T-helper 2 cell (primary cell): ENCODE measurements around the gene GUCD1.

Experiments used
- DNase-seq, 5 experiments: peaks; one replicate each; pipeline versions ENCODE4 v3.0.0 to v3.0.0-alpha.2; 2012 to 2022

Gene GUCD1

DNA sequence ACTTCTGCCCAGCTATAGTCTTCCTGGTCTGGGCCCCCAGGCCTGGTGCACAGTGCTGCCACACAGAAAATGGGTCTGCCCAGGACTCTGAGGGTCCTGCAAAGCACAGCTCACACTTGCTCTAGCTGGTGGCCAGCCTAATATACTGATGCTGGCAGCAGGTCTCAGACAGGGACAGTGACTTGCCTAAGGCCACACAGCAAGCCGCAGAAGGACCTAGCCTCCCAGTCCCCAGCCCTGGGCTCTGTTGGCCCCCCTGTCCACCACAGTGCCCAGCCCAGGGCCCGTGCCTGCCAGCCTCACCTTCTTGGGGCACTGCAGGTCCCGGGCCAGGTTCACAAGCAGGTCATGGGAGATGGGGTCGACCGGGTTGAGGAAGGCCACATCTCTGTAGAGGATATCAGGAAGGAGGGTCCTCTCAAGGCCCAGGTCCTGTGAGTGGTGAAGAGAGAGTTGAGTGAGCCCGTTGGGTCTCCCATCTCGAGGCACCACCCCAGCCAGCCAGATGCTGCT is 34.6 kb upstream of the GUCD1 start:
- no peak for DNase-seq

DNA sequence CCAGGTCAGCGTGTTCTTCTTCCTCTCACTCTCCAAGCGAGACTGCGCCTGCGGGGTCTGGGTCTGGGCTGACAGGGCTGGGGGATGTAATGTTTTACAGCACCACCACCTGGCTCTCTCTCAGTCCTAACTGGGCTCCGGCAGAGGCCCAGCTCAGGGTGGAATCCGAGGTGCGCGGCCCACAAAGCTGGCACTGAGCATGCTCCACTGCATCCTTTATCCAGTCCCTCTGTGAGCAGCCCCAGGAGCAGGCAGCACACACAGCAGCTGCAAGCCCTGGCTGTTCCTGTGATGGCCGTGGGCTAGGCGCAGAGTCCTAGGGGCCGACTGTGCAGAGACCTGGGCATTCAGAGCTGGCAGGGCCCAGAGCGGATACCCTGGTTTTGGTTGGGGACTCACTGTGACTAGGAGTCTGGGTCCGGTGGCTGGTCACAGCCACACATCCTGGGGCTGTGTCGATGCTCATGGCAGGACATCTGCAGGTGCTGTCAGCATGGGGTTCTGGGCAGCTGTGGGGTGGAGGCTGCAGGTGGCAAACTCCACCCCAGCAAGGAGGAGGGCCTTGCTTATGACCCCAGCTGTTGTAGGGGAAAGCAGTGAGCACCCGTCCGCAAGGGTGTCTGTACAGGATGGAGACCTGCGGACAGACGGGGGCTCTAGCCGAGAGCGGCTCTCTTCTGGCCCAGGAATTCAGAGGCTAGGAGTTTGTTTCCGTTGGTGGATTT is 34.0 kb upstream of the GUCD1 start:
- no peak for DNase-seq

DNA sequence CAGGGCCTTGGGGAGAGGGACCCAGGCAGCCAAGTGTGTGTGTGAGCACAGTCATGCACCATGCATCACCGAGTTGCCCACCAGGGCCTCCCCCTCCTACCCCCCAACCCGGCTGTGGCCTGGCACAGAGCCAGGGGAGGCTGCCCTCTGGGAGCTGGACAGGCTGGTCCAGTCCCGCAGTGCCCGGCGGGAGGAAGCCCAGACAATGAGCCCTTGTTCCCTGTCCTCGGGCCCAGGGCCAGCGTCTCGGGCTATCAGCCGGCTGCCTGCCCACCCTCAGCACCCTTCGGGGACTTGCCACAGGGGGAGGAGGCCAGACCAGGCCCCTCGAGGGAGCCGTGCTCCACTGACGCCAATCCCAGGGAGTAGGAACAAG is 33.4 kb upstream of the GUCD1 start:
- no peak for DNase-seq

DNA sequence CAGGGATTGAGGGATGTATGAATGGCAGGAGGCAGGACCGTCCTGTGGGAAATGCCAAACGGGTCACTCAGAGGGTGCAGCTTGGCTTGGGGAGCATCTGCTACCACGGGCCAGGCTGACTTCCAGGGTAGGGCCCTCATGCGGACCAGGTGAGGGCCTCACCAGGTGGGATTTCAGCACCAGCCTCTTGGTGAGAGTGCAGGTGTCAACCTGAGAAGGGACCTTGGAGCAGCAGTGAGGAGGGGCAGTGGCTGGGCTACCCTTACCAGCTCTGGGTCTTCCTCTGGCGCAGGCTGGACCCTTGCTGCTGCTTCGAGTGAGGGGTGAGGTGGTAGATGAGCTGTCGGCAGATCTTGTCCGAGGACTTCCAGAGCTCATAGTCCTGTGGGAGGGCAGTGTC is 33.0 kb upstream of the GUCD1 start:
- DNase-seq: no peak

DNA sequence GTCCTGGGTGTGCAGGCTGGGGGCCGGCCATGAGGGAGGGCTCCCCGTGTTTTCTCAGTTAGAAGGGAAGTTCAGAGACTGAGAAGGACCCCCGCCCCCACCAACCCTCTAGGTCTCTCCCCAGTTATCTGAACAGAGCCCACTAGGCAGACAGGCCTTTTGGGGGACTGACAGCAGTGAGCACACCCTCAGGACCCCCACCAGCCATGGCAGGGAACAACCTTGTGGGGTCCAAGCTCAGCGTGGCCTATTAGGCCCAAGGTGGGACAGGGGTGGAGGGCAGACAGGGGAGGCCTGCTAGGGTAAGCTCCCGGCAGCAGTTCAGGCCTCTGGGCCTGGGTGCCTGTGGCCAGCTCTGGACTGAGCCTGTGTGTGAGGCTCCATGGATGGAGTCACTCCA is 32.3 kb upstream of the GUCD1 start:
- no peak for DNase-seq

DNA sequence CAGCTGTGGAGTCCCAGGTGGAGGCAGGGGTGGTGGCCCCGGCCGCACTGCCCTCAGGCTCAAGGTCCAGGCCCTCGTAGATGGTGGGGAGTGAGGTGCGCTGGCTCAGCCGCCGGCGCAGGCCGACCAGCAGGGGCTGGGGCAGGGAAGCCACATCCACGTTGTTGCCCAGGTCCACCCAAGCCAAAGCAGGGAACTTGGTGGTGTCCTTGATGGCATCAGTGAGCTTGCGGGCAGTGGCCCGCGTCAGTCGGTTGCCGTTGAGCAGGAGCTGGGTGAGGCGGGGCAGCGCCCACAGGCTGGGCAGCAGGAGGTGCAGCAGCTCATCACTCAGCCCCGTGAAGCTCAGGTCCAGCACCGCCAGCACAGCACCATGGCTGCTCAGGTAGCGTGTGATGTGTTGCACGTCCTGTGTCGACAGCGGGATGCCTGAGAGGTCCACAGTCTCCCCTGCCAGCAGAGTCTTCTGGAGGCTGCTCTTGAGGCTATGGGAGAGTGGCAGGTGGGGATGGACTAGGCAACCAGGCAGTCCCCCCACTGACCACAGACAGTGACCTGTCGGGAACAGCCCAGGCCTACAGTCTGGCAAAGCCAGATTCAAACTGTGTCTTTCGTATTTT is 31.1 kb upstream of the GUCD1 start:
- no peak for DNase-seq

DNA sequence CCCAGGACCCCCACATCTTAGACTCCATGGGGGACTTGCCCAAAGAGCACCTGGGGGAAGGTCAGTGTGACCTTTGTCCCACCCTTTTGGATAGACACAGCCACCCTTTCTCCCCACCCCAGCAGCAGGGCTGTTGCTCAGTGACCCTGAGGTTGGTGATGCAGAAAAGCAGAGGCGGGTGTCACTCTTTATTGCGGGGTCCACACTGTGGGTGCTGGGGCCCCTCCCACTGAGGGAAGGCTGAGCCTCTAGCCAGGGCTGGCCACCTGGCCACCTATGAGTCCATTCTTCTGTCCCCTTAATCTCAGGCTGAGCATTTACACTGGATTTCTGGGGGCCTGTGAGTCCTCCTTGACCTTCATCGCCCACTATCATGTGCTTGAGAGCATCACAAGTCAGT is 30.5 kb upstream of the GUCD1 start:
- no peak for DNase-seq

DNA sequence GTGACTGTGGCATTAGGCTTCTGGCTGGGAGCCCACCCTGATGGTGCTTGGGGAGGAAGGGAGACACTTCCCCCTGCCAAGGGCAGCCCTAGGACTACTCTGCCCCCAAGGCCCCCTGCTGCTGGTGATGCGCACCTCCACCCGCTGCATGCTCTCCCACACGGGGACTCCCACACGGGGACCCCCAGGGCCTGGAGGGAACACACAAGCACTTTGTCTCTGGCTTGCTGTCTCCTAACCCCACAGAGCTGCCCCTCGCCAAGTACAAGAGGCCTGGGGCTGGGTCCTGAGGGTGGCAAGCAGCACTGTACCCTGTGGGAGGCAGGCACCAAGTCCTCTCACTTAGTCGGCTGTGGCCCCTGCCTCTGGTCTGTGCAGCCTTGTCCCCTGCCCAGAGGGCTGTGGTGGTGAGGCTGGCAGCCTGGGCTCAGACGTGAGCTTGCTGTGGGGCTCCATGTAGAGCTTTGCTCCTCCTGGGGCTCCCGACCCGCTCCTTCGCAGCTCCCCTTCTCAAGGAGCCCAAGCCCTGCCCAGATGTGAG is 30.0 kb upstream of the GUCD1 start:
- no peak for DNase-seq

DNA sequence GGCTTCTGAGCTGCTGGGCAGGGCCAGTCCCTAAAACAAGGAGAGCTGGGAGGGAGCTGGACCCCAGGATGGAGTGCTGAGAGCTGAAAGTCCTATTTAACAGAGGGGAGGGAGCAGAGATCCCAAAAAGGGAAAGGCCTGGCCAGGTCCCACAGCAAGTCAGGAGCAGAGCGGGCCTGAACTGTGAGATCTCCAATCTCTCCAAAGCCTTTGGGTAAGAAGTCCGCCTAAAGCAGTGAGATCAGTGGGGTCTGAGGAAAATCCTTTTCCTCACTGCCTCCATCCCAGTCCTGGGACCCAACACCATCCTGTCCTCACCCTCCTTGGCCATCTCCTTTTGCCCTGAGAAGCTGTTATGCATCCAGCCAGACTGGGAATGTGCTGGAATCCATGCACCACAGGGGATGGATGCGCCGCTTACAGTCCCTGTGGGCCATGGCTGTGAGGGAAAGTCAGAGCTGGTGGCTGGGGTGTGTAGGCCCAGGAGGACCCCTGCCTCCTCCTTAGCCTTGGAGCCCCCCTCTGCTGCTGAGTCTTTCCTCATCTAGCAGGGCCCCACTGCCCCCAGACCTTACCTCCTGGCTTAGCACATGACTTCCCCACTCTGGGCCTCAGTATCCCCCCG is 29.3 kb upstream of the GUCD1 start:
- DNase-seq: no peak

DNA sequence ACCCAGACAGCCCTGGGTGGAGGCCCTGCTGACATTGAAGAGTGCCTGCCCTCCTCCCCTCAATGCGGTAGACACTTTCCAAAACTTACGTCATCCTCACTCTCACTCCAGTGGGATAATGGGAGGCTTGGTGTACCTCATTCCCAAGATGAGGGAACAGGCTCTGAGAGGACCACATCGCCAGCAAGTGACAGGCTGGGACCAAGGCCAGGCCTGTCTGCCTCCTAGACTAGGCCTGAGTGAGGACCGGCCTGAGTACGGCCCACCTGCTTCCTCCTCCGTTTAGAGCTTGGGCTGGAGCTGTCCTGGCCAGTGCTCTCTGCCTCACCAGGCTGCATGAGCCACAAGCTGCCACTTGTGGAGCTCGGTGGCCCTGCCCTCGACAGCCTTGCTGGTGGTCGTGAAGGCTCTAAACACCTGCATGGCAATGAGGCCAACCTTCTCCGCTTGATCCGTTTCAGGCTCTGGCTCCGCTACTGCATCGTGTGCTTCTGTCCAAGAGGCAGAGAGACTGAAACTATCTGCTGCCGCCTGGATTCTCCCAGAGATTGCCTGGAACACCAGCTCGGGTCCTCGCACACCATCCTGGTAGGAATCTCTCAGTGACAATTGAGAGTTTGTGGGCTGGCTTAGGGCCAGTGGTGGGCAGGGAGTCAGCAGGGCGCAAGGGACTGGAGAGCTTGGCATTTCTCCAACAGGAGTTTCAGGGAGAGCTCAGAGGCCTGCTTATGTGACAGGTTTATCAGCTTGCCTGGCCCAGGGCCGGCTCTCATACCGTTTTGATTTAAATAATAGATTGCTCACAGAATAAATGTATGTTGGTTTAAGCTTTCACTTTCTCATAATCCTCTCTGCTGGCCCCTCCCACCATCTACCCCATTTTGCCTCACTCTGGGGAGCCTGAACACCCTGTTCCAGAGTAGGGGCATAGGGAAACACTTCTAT is 28.6 kb upstream of the GUCD1 start:
- no peak for DNase-seq

DNA sequence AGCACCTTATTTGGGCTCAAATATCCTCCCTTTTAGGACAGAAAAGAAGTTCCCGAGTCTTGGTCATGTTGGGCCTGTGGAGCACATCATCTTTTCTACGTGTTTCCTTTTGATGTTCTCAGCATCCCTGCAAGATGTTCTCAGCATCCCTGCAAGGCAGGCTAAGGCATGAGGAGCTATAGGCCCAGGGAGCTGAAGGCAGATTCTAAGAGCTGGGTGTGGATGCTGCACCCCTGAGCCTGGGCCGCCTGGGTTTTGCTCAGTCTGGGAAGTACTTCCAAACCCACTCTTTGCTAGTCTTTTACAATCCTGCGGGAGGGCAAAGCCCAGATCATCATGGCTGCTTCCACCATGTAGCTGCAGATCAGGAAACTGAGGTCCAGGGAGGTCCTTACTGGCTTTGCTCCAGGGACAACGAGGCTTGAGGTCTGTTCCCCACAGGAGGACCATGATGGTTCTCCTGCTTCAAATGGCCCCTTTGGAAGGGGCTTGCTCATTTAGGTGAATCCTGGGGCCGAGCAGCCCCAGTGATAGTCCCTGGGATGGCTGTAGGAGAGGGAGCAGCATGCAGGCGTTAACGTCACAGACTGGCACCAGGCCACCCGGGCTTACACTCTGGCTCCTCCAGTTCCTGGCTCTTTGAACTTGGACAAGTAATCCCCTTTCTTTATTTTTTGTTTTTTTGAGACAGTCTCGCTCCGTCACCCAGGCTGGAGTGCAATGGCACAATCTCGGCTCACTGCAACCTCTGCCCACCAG is 27.3 kb upstream of the GUCD1 start:
- DNase-seq: no peak

DNA sequence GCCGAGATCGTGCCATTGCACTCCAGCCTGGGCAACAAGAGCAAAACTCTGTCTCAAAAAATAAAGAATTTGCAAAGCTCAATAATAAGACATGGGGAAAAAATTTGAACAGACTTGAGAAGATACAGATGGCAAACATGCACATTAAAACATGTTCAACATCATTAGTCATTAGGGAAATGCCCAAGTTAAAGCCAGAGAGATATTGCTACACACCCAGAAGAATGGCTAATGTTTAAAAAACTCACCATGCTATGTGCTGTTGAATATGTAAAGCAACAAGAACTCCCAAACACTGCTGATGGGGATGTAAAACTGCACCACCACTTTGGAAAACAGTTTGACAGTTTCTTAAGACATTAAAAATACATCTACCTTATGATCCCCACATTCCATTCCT is 25.3 kb upstream of the GUCD1 start:
- no peak for DNase-seq

DNA sequence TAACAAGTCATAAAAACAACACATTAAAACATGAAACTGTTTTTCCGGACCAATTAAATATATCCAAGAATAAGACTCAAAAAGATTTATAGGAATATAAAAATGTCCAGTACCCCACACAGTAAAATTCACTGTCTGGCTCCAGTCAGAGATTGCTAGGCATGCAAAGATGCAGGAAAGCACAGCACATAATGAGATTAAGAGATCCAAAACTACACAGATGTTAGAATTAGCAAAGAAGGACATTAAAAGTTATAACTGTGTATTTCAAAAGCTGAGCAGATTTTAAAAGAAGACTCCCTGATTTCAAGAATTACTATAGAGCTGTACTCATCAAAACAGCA is 24.3 kb upstream of the GUCD1 start:
- no peak for DNase-seq

DNA sequence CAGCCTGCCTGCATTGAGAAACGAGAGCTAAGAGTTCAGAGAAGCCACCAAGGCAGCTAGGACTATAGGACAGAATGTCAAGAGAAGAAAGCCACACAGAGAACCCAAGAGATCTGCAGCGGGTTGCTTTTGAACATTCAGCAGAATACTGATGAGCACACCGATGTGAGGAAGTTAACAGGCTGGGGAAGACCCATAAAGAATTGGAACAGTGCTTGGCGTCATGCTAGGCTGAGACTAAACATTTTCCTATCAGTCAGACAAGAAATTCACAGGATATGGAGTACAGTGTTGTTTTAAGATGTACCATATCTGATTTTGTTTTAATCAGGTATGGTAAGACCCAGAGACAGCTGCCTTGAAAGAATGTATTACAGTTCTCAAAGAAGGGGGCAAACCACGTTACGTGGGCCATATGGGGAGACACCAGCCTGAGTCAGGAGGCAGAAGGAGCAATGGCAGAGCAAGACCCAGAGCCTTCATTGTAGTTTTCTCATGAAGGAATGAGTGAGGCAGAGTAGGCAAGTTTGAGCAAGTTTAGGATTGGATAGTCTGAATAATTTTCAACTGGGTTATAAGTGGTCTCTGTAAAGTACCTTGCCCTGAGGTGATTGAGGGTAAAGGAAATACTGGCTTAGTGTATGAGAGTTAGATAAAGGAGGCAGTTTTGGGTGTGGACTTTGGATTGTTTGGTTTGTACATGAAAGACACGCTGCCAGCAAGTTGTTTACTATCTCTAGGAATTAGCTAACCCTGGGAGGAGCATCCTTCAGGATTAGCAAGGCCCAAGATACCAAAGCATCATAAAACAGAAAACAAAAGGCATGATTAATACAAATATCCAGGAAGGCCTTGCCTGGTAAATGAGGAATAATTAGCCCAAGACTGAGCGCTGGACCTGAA is 23.7 kb upstream of the GUCD1 start:
- no peak for DNase-seq

DNA sequence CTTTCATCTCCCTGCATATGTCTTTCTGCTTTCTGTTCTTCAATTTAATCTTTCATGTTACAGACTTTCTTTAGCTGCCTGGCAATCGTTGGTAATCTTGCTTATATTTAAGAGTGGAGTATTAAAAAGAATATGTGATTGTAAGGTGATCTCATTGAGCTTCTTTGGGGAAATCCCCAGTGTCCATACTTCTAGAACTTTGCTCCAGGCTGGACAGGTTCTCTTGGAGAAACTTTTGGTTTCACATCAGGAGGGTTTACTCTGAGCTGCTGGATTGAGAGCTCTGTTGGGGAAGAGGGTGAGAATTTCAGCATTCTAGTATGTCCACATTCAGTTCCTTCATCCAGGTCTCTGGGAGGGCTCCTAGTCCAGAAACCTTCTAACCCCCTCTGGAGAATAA is 21.8 kb upstream of the GUCD1 start:
- DNase-seq: no peak

DNA sequence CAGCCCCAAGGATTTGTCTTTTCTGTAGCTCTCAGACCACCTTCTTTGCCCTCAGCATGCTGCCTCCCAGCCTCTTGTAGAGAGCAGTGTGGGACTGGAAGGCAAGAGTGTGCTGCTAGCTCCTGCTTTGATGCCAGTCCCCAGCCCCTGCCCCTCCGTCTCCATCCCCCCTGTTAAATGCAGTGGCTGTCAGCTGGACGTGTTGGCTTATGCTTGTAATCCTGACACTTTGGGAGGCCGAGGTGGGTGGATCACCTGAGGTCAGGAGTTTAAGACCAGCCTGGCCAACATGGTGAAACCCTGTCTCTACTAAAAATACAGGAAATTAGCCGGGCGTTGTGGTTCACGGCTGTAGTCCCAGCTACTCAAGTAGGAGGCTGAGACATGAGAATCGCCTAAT is 16.3 kb upstream of the GUCD1 start:
- no peak for DNase-seq

DNA sequence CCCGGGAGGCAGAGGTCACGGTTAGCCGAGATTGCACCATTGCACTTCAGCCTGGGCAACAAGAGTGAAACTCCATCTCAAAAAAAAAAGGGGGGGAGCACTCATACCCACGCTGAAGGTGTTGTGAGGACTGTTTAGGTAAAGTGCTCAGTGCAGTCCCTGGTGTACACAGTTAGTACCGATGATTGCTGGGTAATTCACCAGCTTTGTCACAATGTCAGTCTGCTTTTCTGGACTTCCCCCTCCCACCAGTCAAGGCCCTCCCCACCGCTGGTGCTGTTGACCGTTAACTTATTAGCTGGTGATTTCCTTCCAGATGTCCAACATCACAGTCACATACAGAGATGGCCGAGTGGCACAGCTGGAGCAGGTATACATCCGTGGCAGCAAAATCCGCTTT is 12.7 kb upstream of the GUCD1 start:
- no peak for DNase-seq

DNA sequence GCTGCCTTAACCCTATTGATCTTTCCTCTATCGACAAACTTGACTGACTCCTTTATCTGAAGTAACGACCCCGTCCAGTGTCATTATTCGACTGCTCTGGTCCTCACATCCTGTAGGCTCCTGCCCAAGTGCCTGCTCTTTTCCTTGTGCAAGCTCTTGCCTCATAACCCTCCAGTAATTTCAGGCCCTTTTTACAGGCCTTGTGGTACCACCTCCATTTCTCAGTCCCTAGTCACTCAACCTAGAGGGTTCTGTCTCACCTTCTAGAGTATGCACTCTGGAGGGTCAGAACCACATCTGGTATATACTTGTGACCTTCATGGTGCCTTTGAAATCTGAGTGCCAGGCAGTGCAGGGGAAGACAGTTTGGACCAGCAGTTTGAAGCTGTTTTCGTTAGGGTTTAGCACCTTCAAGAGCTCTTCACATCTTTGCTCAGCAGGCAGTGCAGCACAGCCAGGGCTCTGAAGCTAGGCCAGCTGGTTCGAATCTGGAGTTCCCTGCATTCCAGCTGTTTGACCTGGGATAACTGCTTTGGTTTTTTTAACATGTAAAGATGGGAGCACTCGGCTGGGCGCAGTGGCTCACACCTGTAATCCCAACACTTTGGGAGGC is 12.1 kb upstream of the GUCD1 start:
- no peak for DNase-seq

DNA sequence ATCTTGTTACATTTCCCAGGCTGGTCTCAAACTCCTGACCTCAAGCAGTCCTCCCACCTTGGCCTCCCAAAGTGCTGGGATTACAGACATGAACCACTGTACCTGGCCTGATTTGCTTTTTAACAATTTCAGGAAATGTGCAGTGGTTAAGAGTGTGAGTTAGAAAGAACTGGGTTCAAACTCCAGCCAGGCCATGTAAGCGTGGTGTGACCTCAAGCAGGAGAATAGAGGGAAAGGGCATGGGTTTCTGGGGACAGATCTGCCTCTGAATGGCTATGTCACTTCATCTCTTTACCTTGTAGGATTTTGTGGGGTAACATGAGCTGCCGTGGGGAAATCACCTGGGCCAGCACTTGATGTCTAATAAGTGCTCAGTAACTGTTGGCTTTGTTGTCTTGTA is 10.1 kb upstream of the GUCD1 start:
- DNase-seq: no peak

DNA sequence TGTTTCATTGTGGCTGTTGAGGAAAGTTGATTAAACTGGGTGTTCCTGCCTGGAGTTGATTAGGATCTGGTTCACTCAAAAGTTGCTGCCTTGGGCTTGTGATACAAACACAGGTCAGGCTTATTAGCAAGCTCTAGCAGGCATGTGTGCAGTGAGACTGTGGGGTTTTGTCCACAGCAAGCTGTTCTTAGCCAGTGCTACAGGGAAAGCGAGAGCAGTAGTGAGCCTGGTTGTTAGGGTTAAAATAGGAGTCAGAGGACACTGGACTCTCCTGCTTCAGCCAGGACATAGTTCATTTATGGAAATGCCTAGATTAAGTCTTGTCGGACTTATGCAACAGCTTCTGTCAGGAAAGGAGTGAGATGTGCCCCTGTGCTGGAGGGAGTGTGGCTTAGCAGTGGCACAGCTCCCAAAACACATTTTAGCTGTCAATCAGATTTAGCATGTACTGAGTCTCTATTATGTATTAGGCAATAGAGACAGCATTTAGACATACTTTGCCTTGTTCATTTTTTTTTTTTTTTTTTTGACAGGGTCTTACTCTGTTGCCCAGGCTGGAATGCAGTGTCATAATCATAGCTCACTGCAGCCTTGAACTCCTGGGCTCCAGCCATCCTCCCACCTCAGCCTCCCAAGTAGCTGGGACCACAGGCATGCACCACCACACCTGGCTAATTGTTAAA is 9.6 kb upstream of the GUCD1 start:
- no peak for DNase-seq
